HG03066 (cell line): Measurements from ENCODE around the gene RASGRP1.

Source experiments
- ATAC-seq: cut with Tn5 transposase; IDR thresholded peaks from one replicate; pipeline ENCODE4 v1.9.1; 2021; ENCODE audit warnings: low read depth; ENCODE audit not compliant: unreplicated experiment

The RASGRP1 gene

DNA sequence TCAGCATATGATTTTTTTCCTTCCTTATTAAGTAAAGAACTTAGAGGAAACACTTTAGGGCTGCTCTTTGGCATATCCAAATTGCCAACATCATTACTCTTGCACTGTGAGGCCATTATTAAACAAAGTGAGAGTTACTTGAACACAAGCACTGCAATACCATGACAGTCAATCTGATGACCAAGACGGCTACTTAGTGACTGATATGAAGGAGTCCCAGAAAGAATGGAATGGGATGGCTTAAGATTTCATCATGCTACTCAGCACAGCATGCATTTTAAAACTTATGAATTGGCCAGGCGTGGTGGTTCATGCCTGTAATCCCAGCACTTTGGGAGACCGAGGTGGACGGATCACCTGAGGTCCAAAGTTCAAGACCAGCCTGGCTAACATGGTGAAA lies 55.5 kb downstream of the RASGRP1 start:
- ATAC-seq: no peak

- ATAC-seq: no peak
Measured at GRCh38 chr15:38508647-38509046, 56.0 kb downstream of the RASGRP1 start.

DNA sequence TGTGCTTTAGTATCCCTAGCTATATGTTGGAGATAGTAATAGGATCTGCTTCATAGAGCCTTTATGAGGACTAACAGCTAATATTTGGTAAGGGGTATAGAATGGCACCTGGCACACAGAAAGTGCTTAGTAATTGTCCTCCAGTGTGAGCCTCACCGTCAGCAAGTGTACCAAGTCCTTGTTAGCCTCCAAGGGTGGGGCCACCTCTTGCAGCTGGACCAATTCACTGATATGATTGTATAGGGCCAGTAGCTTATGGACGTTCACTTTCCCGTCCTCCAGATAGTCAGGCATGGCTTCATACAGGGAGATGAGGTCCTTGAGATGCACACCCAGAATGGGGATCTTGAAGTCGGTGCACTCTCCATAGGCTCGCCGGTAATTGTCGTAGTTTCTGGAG lies 57.0 kb downstream of the RASGRP1 start:
- no peak for ATAC-seq

DNA sequence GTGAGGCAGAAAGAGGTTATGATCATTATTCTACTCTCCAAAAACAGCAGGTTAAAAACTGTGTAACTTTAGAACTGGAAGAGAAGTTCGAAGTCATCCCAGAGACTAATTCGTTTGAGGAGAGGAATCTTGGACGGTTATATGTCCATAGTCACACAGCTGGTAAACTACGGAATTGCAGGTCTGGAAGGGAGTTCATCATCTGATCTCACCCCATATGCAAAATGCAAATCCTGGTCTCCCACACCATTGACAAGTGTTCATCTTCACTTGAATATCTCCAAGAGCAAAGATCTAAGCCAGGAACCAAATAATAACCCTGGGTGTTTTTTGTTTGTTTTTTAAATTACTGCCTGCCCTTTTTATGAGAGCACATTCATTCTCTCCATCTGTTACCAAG lies 57.6 kb downstream of the RASGRP1 start:
- no peak for ATAC-seq

DNA sequence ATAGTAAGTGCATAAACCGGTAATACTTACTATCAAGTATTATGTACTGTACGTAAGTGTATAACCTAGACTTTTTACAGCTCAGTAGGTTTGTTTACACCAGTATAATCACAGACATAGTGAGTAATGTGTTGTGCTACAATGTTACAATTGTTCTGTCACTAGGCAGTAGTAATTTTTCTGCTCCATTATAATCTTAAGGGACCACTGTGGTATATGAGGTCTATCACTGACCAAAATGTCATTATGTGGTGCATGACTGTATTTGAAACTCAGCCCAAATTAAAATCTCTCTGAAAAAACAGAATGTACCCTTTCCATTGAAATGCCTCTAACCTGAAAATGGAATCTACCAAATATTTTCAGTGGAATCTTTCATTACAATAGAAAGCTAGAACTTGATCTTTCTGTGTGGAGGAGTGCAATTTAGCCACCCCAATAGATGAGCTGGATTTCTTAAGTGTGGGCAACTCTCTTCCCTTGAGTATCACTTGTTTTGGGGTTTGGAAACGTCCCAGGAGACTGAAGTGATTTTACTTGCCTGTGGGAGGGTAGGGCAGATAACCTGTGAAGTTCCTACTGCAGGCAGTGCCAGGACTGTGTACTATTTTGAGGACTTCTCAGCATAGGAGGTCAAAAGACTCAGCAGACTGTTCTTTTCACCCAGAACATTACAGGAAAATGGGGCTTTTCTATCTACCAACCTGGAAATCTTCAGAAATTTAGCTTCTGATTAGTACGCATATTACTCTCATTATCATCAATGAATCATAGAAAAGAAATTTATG lies 59.7 kb downstream of the RASGRP1 start:
- no peak for ATAC-seq

DNA sequence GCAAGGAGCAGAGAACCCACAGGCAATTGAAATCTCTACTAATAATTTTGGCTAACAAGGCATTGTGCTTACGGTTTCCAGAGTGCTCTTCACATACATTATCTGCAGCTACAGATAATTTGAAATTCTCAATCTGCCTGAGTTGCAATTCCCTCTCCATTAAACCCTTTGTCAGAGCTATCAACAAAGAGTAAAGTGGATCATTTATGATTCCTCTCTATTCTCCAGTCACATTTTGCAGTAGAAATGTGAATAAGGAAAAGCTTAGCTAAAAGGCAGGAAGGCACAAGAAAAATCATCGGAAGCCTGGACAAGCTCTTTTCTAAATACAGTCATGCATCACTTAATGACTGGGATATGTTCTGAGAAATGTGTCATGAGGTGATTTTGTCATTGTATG lies 61.1 kb downstream of the RASGRP1 start:
- ATAC-seq: no peak

DNA sequence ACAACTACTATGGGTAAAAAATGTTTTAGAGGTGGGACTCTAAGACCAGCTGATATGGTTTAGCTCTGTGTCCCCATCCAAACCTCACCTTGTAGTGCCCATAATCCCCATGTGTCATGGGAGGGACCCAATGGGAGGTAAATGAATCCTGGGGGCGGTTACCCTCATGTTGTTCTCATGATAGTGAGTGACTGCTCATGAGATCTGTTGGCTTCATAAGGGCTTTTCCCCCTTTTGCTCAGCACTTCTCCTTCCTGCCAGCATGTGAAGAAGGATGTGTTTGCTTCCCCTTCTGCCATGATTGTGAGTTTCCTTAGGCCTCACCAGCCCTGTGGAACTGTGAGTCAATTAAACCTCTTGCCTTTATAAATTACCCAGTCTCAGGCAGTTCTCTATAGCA lies 65.0 kb downstream of the RASGRP1 start:
- no peak for ATAC-seq

GRCh38 chr15:38496151-38496550 lies 68.5 kb downstream of the RASGRP1 start:
- ATAC-seq: no peak

DNA sequence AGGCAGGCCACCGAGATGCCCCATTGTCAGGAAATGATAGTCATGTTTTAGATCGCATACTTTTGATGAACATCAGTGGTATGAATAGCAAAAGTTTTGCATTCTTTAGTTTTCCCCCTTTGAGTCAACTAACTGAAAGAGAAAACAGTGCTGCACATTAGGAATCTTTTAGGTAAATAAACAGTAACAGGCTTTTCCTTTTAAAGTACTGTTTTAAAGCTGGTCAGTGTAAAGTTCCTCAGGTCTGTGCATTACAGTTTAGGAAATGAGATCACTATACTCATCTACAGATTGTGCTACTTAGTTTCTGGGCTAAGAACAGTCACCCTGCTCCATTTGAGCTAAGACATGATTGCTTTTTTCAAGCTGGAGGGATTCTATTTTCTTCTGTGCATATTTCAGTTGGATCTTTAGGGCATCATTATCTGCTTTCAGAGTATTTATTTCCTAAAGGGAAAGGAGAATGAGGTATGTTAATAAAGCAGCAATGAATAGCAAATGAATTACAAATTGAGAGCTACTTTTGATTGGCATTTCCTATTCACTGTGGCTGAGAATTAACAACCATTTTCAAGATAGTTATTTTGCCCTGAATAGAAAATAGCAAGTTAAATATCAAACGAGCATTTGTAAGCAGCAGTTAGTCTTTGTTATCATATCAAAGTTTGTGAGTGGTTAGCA lies 74.2 kb downstream of the RASGRP1 start:
- no peak for ATAC-seq

GRCh38 chr15:38487378-38487777 lies 77.2 kb downstream of the RASGRP1 start:
- ATAC-seq: no peak

DNA sequence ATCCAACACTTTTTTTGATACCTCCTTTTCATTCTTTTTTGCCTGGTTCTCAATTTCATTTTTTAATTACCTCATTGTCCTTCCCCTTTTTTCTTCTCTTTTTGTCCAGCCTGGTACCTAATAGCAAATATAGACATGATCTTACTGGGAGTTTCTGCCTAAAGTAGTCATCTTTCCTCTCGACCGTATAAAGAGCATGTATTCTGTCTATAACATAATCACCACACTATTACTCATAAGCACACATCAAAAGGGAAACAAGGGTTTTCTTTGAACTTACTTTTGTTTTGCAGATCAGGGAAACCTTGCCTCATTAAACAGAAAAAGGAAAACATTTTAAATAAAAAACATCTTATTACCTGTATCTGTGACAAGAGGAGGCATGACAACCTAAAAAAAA lies 77.7 kb downstream of the RASGRP1 start:
- no peak for ATAC-seq

GRCh38 chr15:38482572-38482971 lies 82.0 kb downstream of the RASGRP1 start:
- no peak for ATAC-seq

GRCh38 chr15:38481761-38482160 lies 82.9 kb downstream of the RASGRP1 start:
- ATAC-seq: no peak

DNA sequence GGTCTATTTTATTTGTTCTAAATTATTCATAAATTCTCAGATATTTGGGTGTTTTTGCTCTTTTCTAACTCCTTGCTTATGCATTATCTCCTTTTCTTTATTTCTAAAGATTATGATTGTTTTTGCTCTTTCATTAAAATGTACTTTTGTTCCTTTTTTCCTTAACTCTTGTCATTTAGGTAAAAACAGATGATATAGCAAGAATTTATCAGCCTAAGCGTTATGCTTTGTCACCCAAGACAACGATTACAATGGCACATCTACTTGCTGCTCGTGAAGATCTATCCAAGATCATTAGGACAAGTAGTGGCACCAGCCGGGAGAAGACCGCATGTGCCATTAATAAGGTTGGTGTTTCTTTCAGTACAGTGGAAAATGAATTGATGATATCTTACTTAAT lies 83.5 kb downstream of the RASGRP1 start:
- ATAC-seq: no peak

DNA sequence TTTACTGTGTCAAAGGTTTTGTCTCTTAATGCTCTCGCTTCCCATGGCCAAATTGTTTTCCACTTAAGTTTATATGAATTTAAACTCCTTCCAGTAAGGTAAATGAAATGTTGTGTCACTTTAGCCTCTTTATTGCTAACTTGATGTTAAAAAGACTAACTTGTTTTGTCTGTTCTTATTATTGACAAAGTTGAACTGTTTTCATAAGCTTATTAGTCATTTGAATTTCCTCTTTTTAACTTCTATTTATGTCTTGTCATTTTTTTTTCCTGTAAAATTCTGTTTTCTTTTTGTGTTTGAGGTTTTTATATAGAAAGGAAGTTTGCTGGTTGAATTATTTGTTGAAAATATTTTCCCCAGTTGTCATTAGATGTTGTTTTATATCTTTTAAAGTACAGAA lies 84.9 kb downstream of the RASGRP1 start:
- no peak for ATAC-seq

DNA sequence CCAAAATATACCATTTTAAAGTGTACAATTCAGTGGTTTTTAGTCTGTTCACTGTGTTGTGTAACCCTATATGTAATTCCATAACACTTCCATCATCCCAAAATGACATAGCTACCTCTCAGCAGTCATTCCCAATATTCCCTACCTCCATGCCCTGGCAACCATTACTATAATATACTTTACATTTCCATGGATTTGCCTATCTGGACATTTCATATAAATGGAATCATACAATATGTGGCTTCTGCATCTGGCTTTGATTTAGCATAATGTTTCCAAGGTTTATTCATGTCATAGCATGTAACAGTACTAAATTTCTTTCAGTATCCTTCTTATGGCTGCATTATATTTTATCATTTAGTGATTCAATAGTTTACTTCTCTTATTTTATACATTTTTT lies 85.3 kb downstream of the RASGRP1 start:
- no peak for ATAC-seq

- ATAC-seq: no peak
Measured at GRCh38 chr15:38477637-38478036, 87.0 kb downstream of the RASGRP1 start.

- no peak for ATAC-seq
Measured at GRCh38 chr15:38476120-38476519, 88.5 kb downstream of the RASGRP1 start.

- ATAC-seq: no peak
Measured at GRCh38 chr15:38475361-38475760, 89.3 kb downstream of the RASGRP1 start.

GRCh38 chr15:38474155-38474757 lies 90.4 kb downstream of the RASGRP1 start:
- ATAC-seq: peak; percentile 98

DNA sequence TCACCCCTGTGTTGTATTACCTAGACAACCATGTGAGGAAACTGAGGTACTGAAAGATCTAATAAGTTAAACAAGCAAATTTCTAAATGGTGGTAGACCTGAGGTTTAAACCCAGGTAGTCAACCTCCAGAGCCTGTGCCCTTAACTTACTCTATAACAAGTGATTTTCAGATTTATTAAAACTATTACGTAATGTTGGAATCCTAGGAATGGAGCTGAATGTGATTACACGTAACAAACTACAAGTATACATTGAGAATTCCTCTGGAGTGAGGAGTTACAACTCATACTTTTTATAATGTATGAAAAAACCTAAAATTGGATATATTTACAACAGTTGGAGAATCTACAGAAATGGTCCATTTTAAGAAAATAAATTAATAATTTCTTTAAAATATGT lies 92.6 kb downstream of the RASGRP1 start:
- no peak for ATAC-seq

DNA sequence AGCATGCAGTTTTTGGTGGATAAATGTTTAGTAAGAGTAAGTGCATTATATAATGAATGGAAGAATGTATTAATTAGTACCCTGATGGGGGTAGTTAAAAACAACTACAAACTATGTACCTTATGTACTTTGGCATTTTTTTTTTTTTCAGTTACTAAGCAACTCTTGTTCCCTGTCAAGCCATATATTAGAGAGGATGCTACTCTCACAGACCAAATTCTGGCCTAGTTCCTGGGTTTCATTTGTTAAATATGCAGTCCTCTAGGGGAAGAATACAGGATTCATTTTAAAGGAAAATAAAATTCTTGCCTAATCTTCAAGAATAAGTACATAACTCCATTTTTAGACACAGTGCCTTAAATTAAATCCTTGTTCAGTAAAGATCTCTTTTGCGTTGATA lies 93.8 kb downstream of the RASGRP1 start:
- ATAC-seq: no peak
